GM12865 (cell line): ENCODE results near the gene RFNG.

ENCODE experiments used
- DNase-seq: peaks from one replicate; pipeline ENCODE4 v3.0.0; 2010; ENCODE audit warnings: low read depth
- H3K4me3 ChIP-seq: 2 replicates; pipeline ENCODE4 v1.5.1; 2011; ENCODE audit warnings: mild to moderate bottlenecking, low read depth, low read length, control low read depth
- TF ChIP-seq, protein P1 (sequence below): IDR thresholded peaks from 2 replicates; pipeline ENCODE4 v1.5.1; 2011; ENCODE audit warnings: low read length, control low read depth, low read depth, inconsistent platforms; ENCODE audit not compliant: insufficient read depth; ENCODE audit errors: missing control alignments

Gene RFNG

DNA sequence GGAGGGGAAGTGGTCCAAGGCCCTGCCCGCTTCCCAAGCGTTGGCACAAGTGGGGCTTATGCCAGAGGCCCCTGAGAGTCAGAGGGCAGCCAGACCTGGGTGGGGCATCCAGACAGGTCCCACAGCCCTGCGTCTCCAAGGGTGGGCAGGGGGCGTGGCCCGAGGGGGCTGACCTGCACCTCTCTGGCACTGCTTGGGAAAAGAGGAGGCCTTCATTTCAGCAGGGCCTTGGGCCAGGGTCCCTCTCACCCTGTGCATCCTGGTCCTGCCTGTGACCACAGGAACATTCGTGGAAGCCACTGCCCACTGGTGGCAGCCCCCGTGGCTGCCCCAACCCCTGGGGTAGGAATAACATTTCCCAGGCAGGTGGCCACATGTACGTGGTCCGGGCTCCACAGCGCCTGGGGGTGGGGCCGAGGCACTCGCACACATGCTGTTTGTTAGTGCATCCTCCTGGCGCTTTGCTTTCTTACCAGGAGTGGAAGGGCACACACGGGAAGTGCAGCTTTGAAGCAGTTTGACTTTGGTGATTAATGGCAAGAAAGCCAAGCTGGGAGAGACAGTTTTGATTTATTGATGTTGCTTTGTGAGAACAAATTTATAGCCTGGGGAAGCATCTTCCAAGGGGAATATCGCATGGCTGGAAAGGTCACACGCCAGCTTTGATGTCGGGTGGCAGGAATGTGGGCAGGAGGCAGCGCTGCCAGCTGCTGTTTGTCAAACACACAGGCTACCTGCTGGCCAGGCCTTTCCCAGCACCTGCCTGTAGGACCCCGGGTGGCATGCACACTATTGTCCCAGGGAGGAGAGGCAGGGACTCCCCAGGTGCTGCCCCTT is 33.2 kb downstream of the RFNG start:
- TF ChIP-seq, protein P1, sequence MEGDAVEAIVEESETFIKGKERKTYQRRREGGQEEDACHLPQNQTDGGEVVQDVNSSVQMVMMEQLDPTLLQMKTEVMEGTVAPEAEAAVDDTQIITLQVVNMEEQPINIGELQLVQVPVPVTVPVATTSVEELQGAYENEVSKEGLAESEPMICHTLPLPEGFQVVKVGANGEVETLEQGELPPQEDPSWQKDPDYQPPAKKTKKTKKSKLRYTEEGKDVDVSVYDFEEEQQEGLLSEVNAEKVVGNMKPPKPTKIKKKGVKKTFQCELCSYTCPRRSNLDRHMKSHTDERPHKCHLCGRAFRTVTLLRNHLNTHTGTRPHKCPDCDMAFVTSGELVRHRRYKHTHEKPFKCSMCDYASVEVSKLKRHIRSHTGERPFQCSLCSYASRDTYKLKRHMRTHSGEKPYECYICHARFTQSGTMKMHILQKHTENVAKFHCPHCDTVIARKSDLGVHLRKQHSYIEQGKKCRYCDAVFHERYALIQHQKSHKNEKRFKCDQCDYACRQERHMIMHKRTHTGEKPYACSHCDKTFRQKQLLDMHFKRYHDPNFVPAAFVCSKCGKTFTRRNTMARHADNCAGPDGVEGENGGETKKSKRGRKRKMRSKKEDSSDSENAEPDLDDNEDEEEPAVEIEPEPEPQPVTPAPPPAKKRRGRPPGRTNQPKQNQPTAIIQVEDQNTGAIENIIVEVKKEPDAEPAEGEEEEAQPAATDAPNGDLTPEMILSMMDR: no peak
- no peak overlapping the region for H3K4me3 ChIP-seq
- no peak for DNase-seq

DNA sequence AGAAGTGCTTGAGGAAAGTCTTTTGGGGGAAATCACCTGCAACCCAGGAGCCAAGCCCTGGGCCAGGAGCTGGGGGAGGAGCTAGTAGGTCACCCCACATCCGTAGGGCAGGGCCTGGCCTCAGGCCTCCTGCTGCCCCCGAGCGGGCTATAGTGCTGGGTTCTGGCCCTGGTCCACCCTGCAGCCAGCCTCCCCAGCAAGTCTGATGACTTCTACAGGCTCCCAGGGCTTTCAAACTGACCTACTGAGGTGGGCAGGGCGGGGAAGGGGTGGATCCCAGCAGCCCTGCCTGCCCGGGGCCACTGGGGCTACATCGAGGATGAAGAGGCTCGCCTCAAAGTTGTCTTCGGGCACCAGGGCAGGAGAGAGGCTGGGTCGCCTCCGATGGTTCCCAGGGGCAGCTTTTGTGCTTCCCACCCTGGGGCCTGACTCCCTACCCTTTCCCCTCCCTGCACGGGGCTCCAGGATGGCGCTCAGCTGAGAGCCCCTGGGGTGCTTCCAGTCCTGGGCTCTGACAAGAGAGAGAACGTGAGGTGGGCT is 33.9 kb downstream of the RFNG start:
- no peak for DNase-seq
- H3K4me3 ChIP-seq: no peak overlapping the region
- TF ChIP-seq, protein P1: no peak

DNA sequence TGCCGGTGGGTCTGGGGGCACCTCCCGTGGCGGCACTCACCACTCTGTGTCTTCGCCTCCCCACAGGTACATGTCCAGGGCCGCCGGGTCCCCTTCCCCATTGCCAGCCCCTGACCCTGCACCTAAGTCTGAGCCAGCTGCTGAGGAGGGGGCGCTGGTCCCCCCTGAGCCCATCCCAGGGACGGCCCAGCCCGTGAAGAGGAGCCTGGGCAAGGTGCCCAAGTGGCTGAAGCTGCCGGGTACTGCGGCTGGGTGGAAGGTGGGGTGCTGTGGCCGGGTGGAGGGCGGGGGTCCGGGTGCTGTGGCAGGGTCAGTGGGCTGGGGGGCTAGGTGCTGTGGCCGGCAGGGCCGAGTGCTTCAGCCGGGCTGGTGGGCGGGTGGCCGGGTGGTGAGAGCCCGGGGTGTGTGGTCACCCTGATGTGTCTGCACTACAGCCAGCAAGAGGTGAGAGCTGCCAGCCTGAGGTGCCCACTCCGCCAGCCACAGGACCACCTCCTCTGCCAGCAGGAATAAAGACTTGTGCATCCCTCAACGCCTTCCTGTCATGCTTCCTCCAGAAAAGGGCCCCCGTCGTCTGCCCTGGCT is 34.6 kb downstream of the RFNG start:
- TF ChIP-seq, protein P1: no peak
- DNase-seq: no peak
- H3K4me3 ChIP-seq: no peak overlapping the region

DNA sequence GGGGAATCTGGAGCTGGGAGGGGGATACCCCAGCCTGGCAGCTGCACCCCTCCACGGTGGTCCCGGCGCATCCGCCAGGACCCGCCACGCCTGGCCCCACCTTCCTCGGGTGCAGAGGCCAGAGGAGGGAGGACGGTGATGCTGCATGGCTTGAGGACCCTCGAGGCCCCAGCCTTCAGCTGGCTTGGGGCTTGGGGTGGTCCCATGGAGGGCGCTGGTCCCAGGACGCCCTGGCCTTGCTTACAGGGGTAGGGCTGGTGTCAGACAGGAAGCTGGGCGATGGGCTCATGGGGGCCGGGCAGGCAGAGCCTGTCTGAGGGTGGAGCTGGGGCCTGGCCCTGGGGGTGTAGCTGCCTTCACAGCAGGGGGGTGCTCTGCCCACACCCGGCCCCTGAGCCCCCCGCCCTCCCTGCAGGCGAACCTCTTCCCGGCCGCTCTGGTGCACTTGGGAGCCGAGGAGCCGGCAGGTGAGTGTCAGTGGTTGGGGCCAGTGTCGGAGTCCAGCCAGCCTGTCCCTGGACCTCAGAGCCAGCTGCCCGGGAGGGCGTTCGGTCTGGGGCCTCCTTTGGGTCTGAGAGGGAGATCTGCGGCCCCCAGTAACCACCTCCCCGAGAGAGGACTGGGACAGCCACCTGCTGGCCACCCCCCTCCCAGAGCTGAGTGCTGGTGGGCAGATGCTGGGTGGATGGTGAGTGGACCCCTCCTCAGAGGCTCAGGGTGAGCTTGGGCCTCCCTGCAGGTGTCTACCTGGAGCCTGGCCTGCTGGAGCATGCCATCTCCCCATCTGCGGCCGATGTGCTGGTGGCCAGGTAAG is 35.3 kb downstream of the RFNG start:
- TF ChIP-seq, protein P1: no peak
- H3K4me3 ChIP-seq: no peak overlapping the region
- no peak for DNase-seq

DNA sequence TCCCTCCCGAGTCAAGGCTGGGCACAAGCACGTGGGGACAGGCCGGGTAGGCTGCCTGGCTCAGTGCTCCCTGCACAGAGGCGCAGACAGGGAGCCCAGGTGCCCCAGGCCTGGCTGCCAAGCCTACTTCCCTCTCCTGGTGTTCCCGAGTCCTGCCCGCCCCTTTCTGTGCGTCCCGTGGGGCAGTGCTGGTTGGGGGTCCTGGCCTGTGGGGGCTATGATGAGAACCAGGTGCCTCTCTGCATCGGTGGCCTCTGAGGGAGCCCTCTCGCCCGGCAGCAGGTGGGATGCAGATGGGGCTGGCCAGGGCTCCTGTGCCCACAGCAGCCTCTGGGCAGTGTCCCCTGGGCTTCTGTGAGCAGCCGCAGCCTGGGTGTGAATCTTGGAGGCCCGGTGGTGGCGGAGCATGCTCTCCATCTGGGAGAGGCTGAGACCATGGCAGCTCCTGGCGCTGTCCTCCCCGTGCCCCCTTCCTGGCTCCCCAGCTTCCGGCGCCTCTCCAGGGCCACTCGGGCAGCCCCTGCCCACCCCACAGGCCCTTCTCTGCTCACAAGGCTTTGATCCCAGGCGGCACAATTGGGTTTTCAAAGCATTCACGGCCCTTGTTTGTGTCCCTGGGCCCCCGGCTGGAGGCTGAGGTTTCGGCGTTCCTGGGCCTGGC is 36.2 kb downstream of the RFNG start:
- TF ChIP-seq, protein P1: no peak

DNA sequence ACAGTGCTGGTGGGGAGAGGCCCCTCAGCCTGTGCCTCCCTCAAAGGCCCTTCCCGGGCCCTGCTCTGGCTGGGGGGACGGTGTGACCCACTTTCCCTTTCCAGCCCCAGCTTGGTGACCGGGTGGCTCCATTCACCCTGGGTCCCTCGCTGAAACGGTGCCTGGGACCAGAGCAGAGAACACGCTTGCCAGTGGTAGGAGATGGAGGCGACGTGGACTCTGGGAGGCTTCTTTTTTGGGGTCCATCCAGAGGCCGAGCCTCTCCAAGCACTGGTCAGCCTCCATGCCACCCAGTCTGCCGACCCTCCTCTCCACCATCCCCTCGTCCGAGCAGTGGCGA is 36.7 kb downstream of the RFNG start:
- TF ChIP-seq, protein P1: no peak
- no peak overlapping the region for H3K4me3 ChIP-seq
- no peak for DNase-seq

More for the DNA sequence above, 36.2 kb downstream of the RFNG start:
- DNase-seq: no peak
- no peak overlapping the region for H3K4me3 ChIP-seq
